HG02642 (cell line): ENCODE measurements around the gene GRHL3.
A peak's percentile ranks its signal among the peaks of the same experiment; 100 is the strongest.

ENCODE experiments used
- ATAC-seq: cut with Tn5 transposase; IDR thresholded peaks from one replicate; pipeline ENCODE4 v1.9.1; 2021; ENCODE audit warnings: mild to moderate bottlenecking; ENCODE audit not compliant: unreplicated experiment, poor library complexity

GRHL3 gene

GRCh38 chr1:24390924-24391782 is 72.0 kb downstream of the GRHL3 start:
- peak; percentile 55 for ATAC-seq

GRCh38 chr1:24391882-24392603 is 72.9 kb downstream of the GRHL3 start:
- ATAC-seq, result peak; percentile 74

- ATAC-seq, result no peak
These were observed 73.4 kb downstream of the GRHL3 start for GRCh38 chr1:24392604-24392946.

GRCh38 chr1:24392982-24393650 is 74.0 kb downstream of the GRHL3 start:
- no peak for ATAC-seq

GRCh38 chr1:24393892-24394291 is 74.7 kb downstream of the GRHL3 start:
- ATAC-seq, result no peak

GRCh38 chr1:24400065-24400464 is 80.9 kb downstream of the GRHL3 start:
- ATAC-seq, result no peak

- no peak for ATAC-seq
These were observed 84.6 kb downstream of the GRHL3 start for GRCh38 chr1:24403806-24404205.
